Heart right ventricle (tissue), 16 donors: ENCODE measurements around the gene EGFR. TPM values are rescaled to one million over a fixed set of nuclear protein-coding genes. Genes with fewer than 3 reads are reported as not detected.

ENCODE experiments used
- ATAC-seq, 8 donors: fragments of 200-7000 bp; cut with Tn5 transposase; one replicate each; pipeline ENCODE4 v1.9.1; 2020; ENCODE audit warnings: mild to moderate bottlenecking in 8 of 8, moderate library complexity in 8 of 8, moderate number of reproducible peaks in 1 of 8
- DNase-seq, 2 donors: peaks; one replicate each; pipeline ENCODE4 v3.0.0-alpha.2; 2020
- H3K27ac ChIP-seq, 10 donors: fragments of 200-600 bp; sonication (generic) in 2 of 10; one replicate each; pipeline versions ENCODE4 v1.5.0 to v1.8.0; 2020 to 2022; ENCODE audit warnings: mild to moderate bottlenecking in 3 of 10
- H3K27me3 ChIP-seq, 7 donors: fragments of 200-600 bp; one replicate each; pipeline ENCODE4 v1.8.0; 2021 to 2022; ENCODE audit warnings: mild to moderate bottlenecking in 2 of 7
- H3K36me3 ChIP-seq, 9 donors: fragments of 200-600 bp; sonication (generic) in 1 of 9; one replicate each; pipeline versions ENCODE4 v1.5.0 to v1.8.0; 2020 to 2022; ENCODE audit warnings: mild to moderate bottlenecking in 2 of 9
- H3K4me1 ChIP-seq, 9 donors: fragments of 200-600 bp; sonication (generic) in 1 of 9; one replicate each; pipeline versions ENCODE4 v1.5.0 to v1.8.0; 2020 to 2022; ENCODE audit warnings: mild to moderate bottlenecking in 4 of 9
- H3K4me3 ChIP-seq, 10 donors: fragments of 200-600 bp; sonication (generic) in 2 of 10; one replicate each; pipeline versions ENCODE4 v1.5.0 to v1.8.0; 2020 to 2022; ENCODE audit warnings: mild to moderate bottlenecking in 7 of 10, moderate library complexity in 2 of 10
- H3K9me3 ChIP-seq, 11 donors: fragments of 200-600 bp in 10 of 11; sonication (generic) in 2 of 11; one replicate each; pipeline versions ENCODE4 v1.5.0 to v1.8.0; 2013 to 2022; ENCODE audit warnings: mild to moderate bottlenecking in 2 of 11, control low read depth in 1 of 11, moderate library complexity in 1 of 11
- CTCF ChIP-seq, 9 donors: fragments of 200-600 bp; sonication (generic) in 2 of 9; IDR thresholded peaks; one replicate each; pipeline versions ENCODE4 v1.5.0 to v1.8.0; 2021 to 2022; ENCODE audit warnings: antibody characterized with exemption in 9 of 9, mild to moderate bottlenecking in 5 of 9, moderate library complexity in 1 of 9
- WGBS, 2 donors: extraction: QIAGEN DNeasy Blood & Tissue Kit; methylation state at CpG; one replicate each; pipeline ENCODE4 v1.1.7; 2013; ENCODE audit warnings: inconsistent platforms in 1 of 2; 5-methylcytosine and 5-hydroxymethylcytosine counted together
- intact Hi-C, 10 donors: fragments of 100-400 bp; cut with DNase I; formaldehyde crosslinking; loops; one replicate each; pipeline versions ENCODE4 v1.11.1 to v1.14.2; 2022
- long read RNA-seq, 3 donors: library from polyadenylated mRNA; unstranded; transcript quantifications; one replicate each; pipeline ENCODE4 v2.0.0, GENCODE V29; 2020 to 2021
- polyA plus RNA-seq, 2 donors: library from polyadenylated mRNA; stranded (reverse); fragments of 200-250 nt; gene quantifications; one replicate each; pipeline ENCODE4 v1.2.3, GENCODE V29; 2013
- total RNA-seq, 10 donors: library from RNA; stranded (reverse); fragmentation: NEBNext Ultra II Directional in 3 of 10; extraction: Animal tissue kit (Norgen Biotek cat#: 25700) in 3 of 10; gene quantifications; one replicate each; pipeline versions ENCODE4 v1.2.1 to v1.2.4, GENCODE V29; 2021 to 2023
- donor health status: Arrhythmogenic right ventricular cardiomyopathy.
- donor health status: ischemic (EF 13 %, LVEDD 7.1; RV severe dilation, severe dysfunction).
- donor health status: healthy with polysubstance abuse.
- donor health status: DM: no; HTN: yes; CAD: no.
- donor health status: DM: no; HTN: no; CAD: no.
- donor health status: ischemic (EF 25% LVEDD 6.9; RV normal size, moderate dysfunction).
- donor health status: ischemic (EF 25% LVEDD 5.7; RV mildly dilated, moderate dysfunction).
- donor health status: healthy.
- donor health status: DM: yes; HTN: yes; CAD: no.
- donor health status: Ischemic cardiomyopathy.
- donor health status: ischemic (EF 35%, LVEDD 5.7; RV mildly dilated, moderate dysfunction).
- donor health status: nonischemic (EF 11% LVEDD 7.7; RV severe dilation, severe dysfunction).
- donor health status: DM: yes; HTN: yes; CAD: no.
- donor health status: PGD.
- donor health status: ischemic (EF 29% LVEDD 5.4; RV normal size, mild dysfunction).
- donor health status: nonischemic (EF 23%, LVEDD 6.1; RV moderate dilation, normal function).

Gene EGFR
- total RNA-seq (10 to 100 TPM in 5 of 10 donors, 1 to 10 TPM in 5; 5.0 to 13.5 (median 9.2) TPM), polyA plus RNA-seq (1 to 10 TPM; 1.9 to 4.2 TPM)
- long read RNA-seq, donor 1, partial matches to known transcripts = 2 of 9 reads
- long read RNA-seq, donor 1, other reads (novel, unspliced or antisense) = 7 of 9 reads
- long read RNA-seq, donor 2, full-length matches to known transcripts = 1 of 15 reads
- long read RNA-seq, donor 2, partial matches to known transcripts = 4 of 15 reads
- long read RNA-seq, donor 2, other reads (novel, unspliced or antisense) = 10 of 15 reads
- long read RNA-seq, donor 3, full-length matches to known transcripts = 2 of 26 reads
- long read RNA-seq, donor 3, partial matches to known transcripts = 8 of 26 reads
- long read RNA-seq, donor 3, other reads (novel, unspliced or antisense) = 16 of 26 reads

- TF ChIP-seq CTCF (IDR thresholded peaks at IDR 0.05) = no peak
- peaks cover 0 to 7% (median 0%) of the 10 kb centered on the region in 11 donors for H3K9me3 ChIP-seq
- H3K36me3 ChIP-seq = no peaks in the 10 kb centered on the region
- H3K4me3 ChIP-seq = peak within 1 kb of the TSS; percentile 64 to 95 (median 76)
- H3K27me3 ChIP-seq = peaks cover 0 to 44% (median 24%) of the 10 kb centered on the region in 7 donors
- WGBS, 2 donors = 5 to 6% methylated on average over 64 to 80 of the region's 80 CpGs
- DNase-seq = peak; percentile 81 to 84
- H3K4me1 ChIP-seq = peaks cover 0 to 17% (median 8%) of the 10 kb centered on the region in 9 donors
- ATAC-seq = peak; percentile 82 to 92 (median 86)
- peak within 1 kb of the TSS; percentile 83 to 98 (median 94) for H3K27ac ChIP-seq
- intact Hi-C loops = loop anchor here in 7 of 10 donors (1.0 to 10.0 kb wide), 11 partner anchors 82 to 244 kb away; no protein-coding TSS in a partner anchor
These were observed at the start of gene EGFR for GRCh38 chr7:55018361-55019190. Gene EGFR (plus strand): TSS chr7:55019017. CDS start chr7:55019278, 261 bp downstream.

GRCh38 chr7:54969208-54969967, 49.4 kb upstream of the EGFR start:
- intact Hi-C loops = no loop called here
- Histone ChIP-seq H3K36me3 (no peaks in the 10 kb centered on the region), H3K27me3 (peaks cover 0 to 5% (median 0%) of the 10 kb centered on the region in 7 donors), H3K9me3 (peaks cover 0 to 20% (median 6%) of the 10 kb centered on the region in 11 donors), H3K4me1 (no peaks in the 10 kb centered on the region), H3K4me3 (no peak overlapping the region), H3K27ac (no peak overlapping the region)
- WGBS, 2 donors = 81 to 84% methylated on average over 13 of the region's 13 CpGs
- ATAC-seq (no peak), DNase-seq (no peak)
- TF ChIP-seq CTCF (IDR thresholded peaks at IDR 0.05) = no peak

GRCh38 chr7:54972733-54973294, 46.0 kb upstream of the EGFR start:
- H3K4me3 ChIP-seq = no peak overlapping the region
- no peaks in the 10 kb centered on the region for H3K36me3 ChIP-seq
- intact Hi-C loops = no loop called here
- H3K27me3 ChIP-seq = peaks cover 0 to 5% (median 0%) of the 10 kb centered on the region in 7 donors
- no peak for ATAC-seq
- WGBS, 2 donors = 69 to 76% methylated on average over 2 of the region's 2 CpGs
- no peak overlapping the region for H3K27ac ChIP-seq
- TF ChIP-seq CTCF (IDR thresholded peaks at IDR 0.05) = no peak
- peaks cover 0 to 20% (median 6%) of the 10 kb centered on the region in 11 donors for H3K9me3 ChIP-seq
- DNase-seq = no peak
- H3K4me1 ChIP-seq = no peaks in the 10 kb centered on the region
